ENCODE measurements around the gene RIMKLA. TPM values are rescaled to one million over a fixed set of nuclear protein-coding genes. Genes with fewer than 3 reads are reported as not detected.

The RIMKLA gene
- total RNA-seq, 1 donor from 2014 or later: 1.7 TPM

GRCh38 chr1:42442662-42443061 lies 62.1 kb downstream of the RIMKLA start:
- H3K4me3 ChIP-seq (ENCODE audit: low read depth, low read length): no peak overlapping the region
- DNase-seq (ENCODE audit: low read depth): no peak
- TF ChIP-seq CTCF (conservative IDR thresholded peaks at IDR 0.05; ENCODE audit: low read depth, low read length): no peak

- no peak for TF ChIP-seq CTCF (conservative IDR thresholded peaks at IDR 0.05; ENCODE audit: low read depth, low read length)
- no peak for DNase-seq (ENCODE audit: low read depth)
- H3K4me3 ChIP-seq (ENCODE audit: low read depth, low read length): no peak overlapping the region
Observed at GRCh38 chr1:42449256-42449655, 68.7 kb downstream of the RIMKLA start.

- no peak overlapping the region for H3K4me3 ChIP-seq (ENCODE audit: low read depth, low read length)
- DNase-seq (ENCODE audit: low read depth): no peak
- no peak for TF ChIP-seq CTCF (conservative IDR thresholded peaks at IDR 0.05; ENCODE audit: low read depth, low read length)
Observed at GRCh38 chr1:42450061-42450460, 69.5 kb downstream of the RIMKLA start.

GRCh38 chr1:42453386-42453785 lies 72.8 kb downstream of the RIMKLA start:
- TF ChIP-seq CTCF (conservative IDR thresholded peaks at IDR 0.05; ENCODE audit: low read depth, low read length): no peak
- DNase-seq (ENCODE audit: low read depth): no peak
- no peak overlapping the region for H3K4me3 ChIP-seq (ENCODE audit: low read depth, low read length)

- no peak overlapping the region for H3K4me3 ChIP-seq (ENCODE audit: low read depth, low read length)
- no peak for TF ChIP-seq CTCF (conservative IDR thresholded peaks at IDR 0.05; ENCODE audit: low read depth, low read length)
- peak; percentile 88 for DNase-seq (ENCODE audit: low read depth)
Observed at GRCh38 chr1:42454403-42454802, 73.8 kb downstream of the RIMKLA start.

GRCh38 chr1:42456010-42456753 lies 75.6 kb downstream of the RIMKLA start, which contains the start of the genes PPCS and ZMYND12:
Gene PPCS, plus strand, starts transcription at chr1:42456543. Its CDS starts 23 bp downstream, at chr1:42456566.
Gene ZMYND12, minus strand, starts transcription at chr1:42456022. Its CDS starts 25 bp downstream, at chr1:42455997.
- DNase-seq (ENCODE audit: low read depth): peak; percentile 66
- no peak for TF ChIP-seq CTCF (conservative IDR thresholded peaks at IDR 0.05; ENCODE audit: low read depth, low read length)
- peak within 1 kb of the TSS; percentile 81 for H3K4me3 ChIP-seq (ENCODE audit: low read depth, low read length)

- TF ChIP-seq CTCF (conservative IDR thresholded peaks at IDR 0.05; ENCODE audit: low read depth, low read length): no peak
- peak overlapping the region; percentile 81 for H3K4me3 ChIP-seq (ENCODE audit: low read depth, low read length)
- DNase-seq (ENCODE audit: low read depth): no peak
Observed at GRCh38 chr1:42456754-42457089, 76.1 kb downstream of the RIMKLA start.

Data from epithelial cell of proximal tubule (primary cell).